ENCODE data around the gene DNAH17.
A peak's percentile ranks its signal among the peaks of the same experiment; 100 is the strongest.

DNAH17 gene

GRCh38 chr17:78601577-78602190 lies 24.5 kb upstream of the DNAH17 start:
- DNase-seq = no peak

GRCh38 chr17:78600181-78600721 lies 23.1 kb upstream of the DNAH17 start:
- DNase-seq = no peak

GRCh38 chr17:78599419-78599818 lies 22.2 kb upstream of the DNAH17 start:
- no peak for DNase-seq

- DNase-seq = peak; percentile 64
Observed at GRCh38 chr17:78598013-78598471, 20.8 kb upstream of the DNAH17 start.

- no peak for DNase-seq
Observed at GRCh38 chr17:78596871-78597764, 19.9 kb upstream of the DNAH17 start.

GRCh38 chr17:78595135-78595810 lies 18.1 kb upstream of the DNAH17 start:
- DNase-seq = peak; percentile 46

GRCh38 chr17:78592991-78593329 lies 15.8 kb upstream of the DNAH17 start:
- DNase-seq = no peak

GRCh38 chr17:78591263-78591671 lies 14.1 kb upstream of the DNAH17 start:
- DNase-seq = no peak

- no peak for DNase-seq
Observed at GRCh38 chr17:78589885-78590284, 12.7 kb upstream of the DNAH17 start.

GRCh38 chr17:78589031-78589675 lies 12.0 kb upstream of the DNAH17 start:
- DNase-seq = no peak

GRCh38 chr17:78588258-78589030 lies 11.2 kb upstream of the DNAH17 start:
- DNase-seq = no peak

- DNase-seq = no peak
Observed at GRCh38 chr17:78585006-78585630, 7.9 kb upstream of the DNAH17 start.

- peak; percentile 32 for DNase-seq
Observed at GRCh38 chr17:78583091-78583490, 5.9 kb upstream of the DNAH17 start.

- DNase-seq = no peak
Observed at GRCh38 chr17:78581304-78581703, 4.1 kb upstream of the DNAH17 start.

- no peak for DNase-seq
Observed at GRCh38 chr17:78580277-78580804, 3.1 kb upstream of the DNAH17 start.

GRCh38 chr17:78576389-78577112 lies 645 bp downstream of the DNAH17 start:
- no peak for DNase-seq

- DNase-seq = no peak
Observed at GRCh38 chr17:78575899-78576298, 1.3 kb downstream of the DNAH17 start.

GRCh38 chr17:78575340-78575739 lies 1.9 kb downstream of the DNAH17 start:
- no peak for DNase-seq

- no peak for DNase-seq
Observed at GRCh38 chr17:78573955-78574354, 3.2 kb downstream of the DNAH17 start.

Measured in hematopoietic multipotent progenitor cell treated with erythropoietin and hydrocortisone succinate and interleukin-3 and kit ligand, for 4 days (in vitro differentiated cells).